COR-L47 (cell line): ENCODE results near the gene SMIM15.

Experiments used
- DNase-seq: peaks from one replicate; lab custom pipeline; 2025; lab: John Stamatoyannopoulos, UW

SMIM15 gene

GRCh38 chr5:61159836-61160235, 2.4 kb downstream of the SMIM15 start:
- no peak for DNase-seq

- no peak for DNase-seq
Measured at GRCh38 chr5:61159070-61159469, 3.2 kb downstream of the SMIM15 start.

GRCh38 chr5:61151893-61152292, 10.4 kb downstream of the SMIM15 start:
- DNase-seq, result no peak

- DNase-seq, result no peak
Measured at GRCh38 chr5:61148515-61148914, 13.8 kb downstream of the SMIM15 start.

GRCh38 chr5:61142811-61143210, 19.5 kb downstream of the SMIM15 start:
- DNase-seq, result no peak

GRCh38 chr5:61142391-61142790, 19.9 kb downstream of the SMIM15 start:
- DNase-seq, result no peak

GRCh38 chr5:61141801-61142200, 20.5 kb downstream of the SMIM15 start:
- DNase-seq, result no peak

- DNase-seq, result no peak
Measured at GRCh38 chr5:61139931-61140330, 22.3 kb downstream of the SMIM15 start.

GRCh38 chr5:61139094-61139873, 23.0 kb downstream of the SMIM15 start:
- DNase-seq, result no peak

GRCh38 chr5:61137835-61138234, 24.4 kb downstream of the SMIM15 start:
- DNase-seq, result no peak

GRCh38 chr5:61132559-61132958, 29.7 kb downstream of the SMIM15 start:
- no peak for DNase-seq

GRCh38 chr5:61130289-61130688, 32.0 kb downstream of the SMIM15 start:
- DNase-seq, result no peak

- no peak for DNase-seq
Measured at GRCh38 chr5:61123145-61123544, 39.1 kb downstream of the SMIM15 start.

- no peak for DNase-seq
Measured at GRCh38 chr5:61120534-61120933, 41.7 kb downstream of the SMIM15 start.

GRCh38 chr5:61119066-61119465, 43.2 kb downstream of the SMIM15 start:
- DNase-seq, result no peak

GRCh38 chr5:61115968-61116367, 46.3 kb downstream of the SMIM15 start:
- DNase-seq, result no peak

GRCh38 chr5:61114441-61114840, 47.8 kb downstream of the SMIM15 start:
- no peak for DNase-seq
